ENCODE data around the gene TMPRSS9.
"Not testable (repeated sequence)": the region's sequence is repeated elsewhere in the genome, so short reads cannot be mapped to it uniquely, and the experiment has no call there.

The TMPRSS9 gene

DNA sequence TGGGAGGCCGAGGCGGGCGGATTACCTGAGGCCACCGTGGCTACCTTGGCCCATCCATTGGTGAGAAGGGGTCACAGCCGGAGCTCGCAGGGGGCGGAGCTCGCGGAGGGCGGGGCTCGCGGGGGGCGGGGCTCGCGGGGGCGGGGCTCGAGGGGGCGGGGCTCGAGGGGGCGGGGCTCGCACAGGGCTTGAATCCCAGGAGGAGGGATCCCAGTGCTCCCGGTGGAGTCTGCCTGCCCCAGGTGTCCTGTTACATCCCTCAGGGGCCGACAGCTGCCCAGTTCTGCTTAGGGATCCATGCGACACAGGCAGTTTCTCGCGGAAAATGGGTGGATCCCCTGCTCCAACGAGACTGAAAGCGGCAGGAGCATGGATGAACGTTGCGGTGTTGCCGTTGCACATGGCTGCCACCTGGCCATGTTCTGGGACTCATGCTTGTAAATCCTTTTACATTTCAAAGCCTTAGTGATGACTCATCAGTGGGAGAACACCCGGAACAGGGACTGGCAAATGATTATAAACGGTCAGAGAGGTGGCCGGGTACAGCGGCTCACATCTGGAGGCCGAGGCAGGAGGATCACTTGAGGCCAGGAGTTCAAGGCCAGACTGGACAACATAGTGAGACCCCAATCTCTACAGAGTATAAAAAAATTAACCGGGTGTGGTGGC is 25.1 kb downstream of the TMPRSS9 start:
- in situ Hi-C loops (cut with HindIII; ENCODE audit: low sequenced_read_pairs), result no loop called here

DNA sequence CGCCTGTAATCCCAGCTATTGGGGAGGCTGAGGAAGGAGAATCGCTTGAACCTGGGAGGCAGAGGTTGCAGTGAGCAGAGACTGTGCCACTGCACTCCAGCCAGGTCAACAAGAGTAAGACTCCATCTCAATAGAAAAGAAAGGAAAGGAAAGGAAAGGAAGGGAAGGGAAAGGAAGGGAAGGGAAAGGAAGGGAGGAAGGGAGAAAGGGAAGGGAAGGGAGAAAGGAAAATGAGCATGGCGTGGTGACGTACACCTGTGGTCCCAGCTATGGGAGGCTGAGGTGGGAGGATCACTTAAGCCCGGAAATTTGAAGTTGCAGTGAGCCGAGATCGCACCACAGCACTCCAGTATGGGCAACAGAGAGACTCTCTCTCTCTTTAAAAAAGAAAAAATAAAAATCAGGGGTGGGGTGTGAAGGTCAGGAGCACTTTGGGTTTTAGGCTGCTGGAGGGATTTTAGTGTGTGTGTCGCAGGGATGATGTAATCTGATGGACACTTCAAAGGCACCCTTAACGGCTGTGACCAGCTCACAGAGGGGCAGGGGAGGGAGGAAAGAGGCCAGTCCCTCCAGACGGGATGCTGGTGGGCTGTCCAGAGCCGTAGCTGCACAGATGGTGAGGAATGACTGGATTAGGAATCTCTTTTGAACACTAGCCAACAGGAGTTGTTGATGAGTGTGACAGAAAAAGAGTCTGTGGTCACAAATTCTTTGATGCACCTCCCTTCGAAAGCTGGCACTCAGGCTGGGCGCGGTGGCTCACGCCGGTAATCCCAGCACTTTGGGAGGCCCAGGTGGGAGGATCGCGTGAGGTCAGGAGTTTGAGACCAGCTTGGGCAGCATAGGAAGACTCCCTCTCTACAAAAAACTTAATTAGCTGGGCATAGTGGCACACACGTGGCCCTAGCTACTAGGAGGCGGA is 27.6 kb downstream of the TMPRSS9 start:
- in situ Hi-C loops (cut with HindIII; ENCODE audit: low sequenced_read_pairs), result no loop called here

DNA sequence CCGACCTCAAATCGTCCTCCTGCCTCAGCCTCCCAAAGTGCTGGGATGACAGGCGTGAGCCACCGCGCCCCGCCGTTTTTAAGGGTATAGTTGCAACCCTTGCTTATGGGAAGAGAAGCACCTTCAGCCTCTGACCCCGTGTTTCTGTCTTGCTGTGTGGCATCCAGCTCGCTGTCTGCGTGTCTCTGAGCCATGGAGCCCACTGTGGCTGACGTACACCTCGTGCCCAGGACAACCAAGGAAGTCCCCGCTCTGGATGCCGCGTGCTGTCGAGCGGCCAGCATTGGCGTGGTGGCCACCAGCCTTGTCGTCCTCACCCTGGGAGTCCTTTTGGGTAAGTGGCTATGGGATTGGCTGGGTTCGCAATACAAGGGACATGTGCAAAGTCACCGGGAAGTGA is 29.5 kb downstream of the TMPRSS9 start:
- in situ Hi-C loops (cut with HindIII; ENCODE audit: low sequenced_read_pairs), result no loop called here

DNA sequence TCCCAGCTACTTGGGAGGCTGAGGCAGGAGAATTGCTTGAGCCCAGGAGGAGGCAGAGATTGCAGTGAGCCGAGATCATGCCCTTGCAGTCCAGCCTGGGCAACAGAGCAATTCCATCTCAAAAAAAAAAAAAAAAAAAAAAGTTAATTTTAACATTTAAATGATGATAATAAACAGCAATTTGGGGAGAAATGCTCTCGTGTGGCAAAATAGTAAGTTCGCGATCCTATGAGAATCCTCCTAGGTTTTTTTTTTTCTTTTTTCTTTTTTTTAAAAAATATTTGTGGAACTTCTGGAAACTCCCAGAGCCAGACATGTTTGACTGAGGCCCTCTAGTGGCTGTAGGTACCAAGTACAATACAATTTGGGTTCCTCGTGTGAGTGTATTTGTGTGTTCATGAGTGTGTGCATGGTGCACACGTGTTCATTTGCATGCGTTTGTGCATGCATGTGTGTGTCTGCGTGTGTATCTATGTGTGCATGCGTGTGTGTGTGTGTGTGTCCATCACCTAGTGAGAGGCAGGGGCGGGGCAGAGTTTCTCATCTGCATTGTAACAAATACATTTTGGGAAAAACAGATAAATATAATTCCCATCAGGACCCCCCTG is 31.2 kb downstream of the TMPRSS9 start:
- in situ Hi-C loops (cut with HindIII; ENCODE audit: low sequenced_read_pairs), result no loop called here

DNA sequence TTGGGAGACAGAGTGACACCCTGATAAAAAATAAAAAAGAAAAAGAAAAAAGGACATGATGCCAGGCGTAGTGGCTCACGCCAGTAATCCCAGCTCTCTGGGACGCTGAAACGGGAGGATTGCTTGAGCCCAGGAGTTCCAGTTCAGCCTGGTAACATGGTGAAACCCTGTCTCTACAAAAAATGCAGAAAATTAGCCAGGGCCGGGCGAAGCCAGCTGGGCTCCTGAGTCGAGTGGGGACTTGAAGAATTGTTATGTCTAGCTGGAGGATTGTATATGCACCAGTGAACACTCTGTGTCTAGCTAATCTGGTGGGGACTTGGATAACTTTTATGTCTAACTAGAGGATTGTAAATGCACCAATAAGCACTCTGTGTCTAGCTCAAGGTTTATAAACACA is 32.3 kb downstream of the TMPRSS9 start:
- in situ Hi-C loops (cut with HindIII; ENCODE audit: low sequenced_read_pairs), result no loop called here

DNA sequence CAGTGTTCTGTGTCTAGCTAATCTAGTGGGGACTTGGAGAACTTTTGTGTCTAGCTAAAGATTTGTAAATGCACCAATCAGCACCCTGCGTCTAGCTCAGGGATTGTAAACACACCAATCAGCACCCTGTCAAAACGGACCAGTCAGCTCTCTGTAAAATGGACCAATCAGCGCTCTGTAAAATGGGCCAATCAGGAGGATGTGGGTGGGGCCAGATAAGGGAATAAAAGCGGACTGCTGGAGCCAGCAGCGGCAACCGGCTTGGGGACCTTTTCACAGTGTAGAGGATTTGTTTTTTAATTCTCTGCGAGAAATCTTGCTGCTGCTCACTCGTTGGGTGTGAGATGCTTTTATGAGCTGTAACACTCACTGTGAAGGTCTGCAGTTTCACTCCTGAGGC is 32.8 kb downstream of the TMPRSS9 start:
- in situ Hi-C loops (cut with HindIII; ENCODE audit: low sequenced_read_pairs), result not testable (repeated sequence)

DNA sequence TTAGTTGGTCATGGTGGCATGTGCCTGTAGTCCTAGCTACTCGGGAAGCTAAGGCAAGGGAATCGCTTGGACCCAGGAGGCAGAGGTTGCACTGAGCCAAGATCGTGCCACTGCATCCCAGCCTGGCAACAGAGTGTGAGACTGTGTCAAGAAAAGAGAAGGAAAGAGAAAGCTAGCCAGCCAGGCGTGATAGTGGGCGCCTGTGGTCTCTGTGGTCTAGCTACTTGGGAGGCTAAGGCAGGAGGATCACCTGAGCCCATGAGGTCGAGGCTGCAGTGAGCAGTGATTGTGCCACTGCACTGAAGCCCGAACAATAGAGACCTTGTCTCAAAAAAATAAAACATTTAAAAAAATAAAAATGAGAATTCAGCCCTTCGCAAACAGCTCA is 34.0 kb downstream of the TMPRSS9 start:
- in situ Hi-C loops (cut with HindIII; ENCODE audit: low sequenced_read_pairs), result no loop called here

DNA sequence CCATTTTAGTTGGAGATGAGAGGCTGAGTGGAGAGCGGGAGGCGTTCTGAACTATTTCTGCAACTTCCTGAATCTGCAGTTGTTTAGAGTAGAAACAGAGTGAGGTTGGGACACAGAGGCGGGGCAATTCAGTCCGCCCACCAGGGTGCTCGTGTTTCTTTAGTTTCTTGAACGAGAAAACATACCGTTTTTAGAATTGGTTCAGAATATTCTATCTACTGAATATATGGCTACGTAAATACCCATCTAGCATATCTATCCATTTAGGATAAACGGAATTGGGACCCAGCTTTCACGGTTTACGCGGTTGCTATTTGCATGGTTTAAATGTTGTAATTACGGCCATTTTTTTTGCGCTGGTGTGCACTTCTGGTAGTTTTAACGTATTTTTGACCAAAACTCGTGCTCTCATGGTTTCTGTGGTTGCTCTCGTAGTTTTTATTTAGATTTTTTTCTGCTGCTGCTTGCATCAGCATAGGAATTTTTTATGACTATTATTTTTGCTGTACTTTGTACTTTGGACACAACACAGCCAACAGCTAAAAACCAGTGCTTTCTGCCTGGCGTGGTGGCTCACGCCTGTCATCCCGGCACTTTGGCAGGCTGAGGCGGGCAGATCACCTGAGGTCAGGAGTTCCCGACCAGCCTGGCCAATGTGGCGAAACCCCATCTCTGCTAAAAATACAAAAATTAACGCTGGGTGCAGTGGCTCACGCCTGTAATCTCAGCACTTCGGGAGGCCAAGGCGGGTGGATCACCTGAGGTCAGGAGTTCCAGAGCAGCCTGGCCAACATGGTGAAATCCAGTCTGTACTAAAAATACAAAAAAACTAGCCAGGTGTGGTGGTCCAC is 34.6 kb downstream of the TMPRSS9 start:
- in situ Hi-C loops (cut with HindIII; ENCODE audit: low sequenced_read_pairs), result no loop called here

DNA sequence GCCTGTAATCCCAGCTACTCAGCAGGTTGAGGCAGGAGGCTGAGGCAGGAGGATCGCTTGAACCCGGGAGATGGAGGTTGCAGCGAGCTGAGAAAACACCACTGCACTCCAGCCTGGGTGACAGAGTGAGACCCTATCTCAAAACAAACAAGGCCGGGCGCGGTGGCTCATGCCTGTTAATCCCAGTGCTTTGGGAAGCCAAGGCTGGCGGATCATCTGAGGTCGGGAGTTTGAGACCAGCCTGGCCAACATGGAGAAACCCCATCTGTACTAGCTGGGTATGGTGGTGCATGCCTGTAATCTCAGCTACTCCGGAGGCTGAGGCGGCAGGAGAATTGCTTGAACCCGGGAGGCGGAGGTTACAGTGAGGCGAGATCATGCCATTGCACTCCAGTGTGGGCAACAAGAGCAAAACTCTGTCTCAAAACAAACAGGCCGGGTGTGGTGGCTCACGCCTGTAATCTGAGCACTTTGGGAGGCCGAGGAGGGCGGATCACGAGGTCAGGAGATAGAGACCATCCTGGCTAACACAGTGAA is 35.3 kb downstream of the TMPRSS9 start:
- in situ Hi-C loops (cut with HindIII; ENCODE audit: low sequenced_read_pairs), result not testable (repeated sequence)

DNA sequence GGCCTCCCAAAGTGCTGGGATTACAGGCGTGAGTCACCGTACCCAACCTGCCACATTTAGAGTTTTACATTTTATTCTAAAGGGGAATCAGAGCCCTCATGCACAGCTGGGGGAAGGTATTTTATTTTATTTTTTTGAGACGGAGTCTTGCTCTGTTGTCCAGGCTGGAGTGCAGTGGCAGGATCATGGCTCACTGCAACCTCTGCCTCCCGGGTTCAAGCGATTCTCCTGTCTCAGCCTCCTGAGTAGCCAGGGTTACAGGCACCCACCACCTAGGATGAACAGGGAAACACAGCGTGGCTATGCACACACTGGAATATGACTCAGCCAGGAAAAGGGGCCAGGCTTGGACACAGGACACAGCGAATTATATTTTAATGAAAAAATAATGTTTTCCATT is 37.1 kb downstream of the TMPRSS9 start:
- in situ Hi-C loops (cut with HindIII; ENCODE audit: low sequenced_read_pairs), result not testable (repeated sequence)

DNA sequence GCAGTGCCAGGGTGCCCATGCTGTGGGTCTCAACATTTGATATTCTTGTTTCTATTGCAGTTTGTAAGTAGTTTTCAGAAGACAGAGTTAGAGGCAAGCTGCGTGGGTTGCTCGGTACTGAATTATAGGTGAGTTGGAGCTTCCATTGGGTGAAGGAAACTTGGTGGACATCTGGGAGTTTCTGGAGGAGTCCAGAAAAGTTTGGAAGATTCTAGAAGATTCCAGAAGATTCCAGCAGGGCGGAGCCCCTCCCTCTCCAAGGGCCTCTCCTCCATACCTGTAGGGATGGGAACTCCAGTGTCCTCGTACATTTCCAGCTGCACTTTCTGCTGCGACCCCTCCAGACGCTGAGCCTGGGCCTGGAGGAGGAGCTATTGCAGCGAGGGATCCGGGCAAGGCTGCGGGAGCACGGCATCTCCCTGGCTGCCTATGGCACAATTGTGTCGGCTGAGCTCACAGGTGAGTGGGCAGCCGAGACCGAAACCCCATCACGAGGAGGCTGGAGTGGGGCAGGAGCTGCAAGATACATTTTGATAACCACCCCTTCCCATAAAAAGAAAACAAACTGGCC is 38.8 kb downstream of the TMPRSS9 start:
- in situ Hi-C loops (cut with HindIII; ENCODE audit: low sequenced_read_pairs), result no loop called here

DNA sequence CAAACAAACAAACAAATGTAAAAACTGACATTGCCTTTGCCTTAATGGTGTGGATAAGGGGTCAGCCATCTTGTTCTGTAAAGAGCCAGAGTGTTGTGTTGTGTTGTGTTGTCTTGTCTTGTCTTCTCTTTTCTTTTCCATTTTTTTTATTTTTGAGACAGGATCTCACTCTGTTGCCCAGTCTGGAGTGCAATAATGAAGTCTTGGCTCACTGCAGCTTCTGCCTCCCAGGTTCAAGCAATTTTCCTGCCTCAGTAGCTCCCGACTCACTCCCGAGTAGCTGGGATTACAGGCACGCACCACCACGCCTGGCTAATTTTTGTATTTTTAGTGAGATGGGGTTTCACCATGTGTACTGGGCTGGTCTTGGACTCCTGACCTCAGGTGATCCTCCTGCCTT is 39.5 kb downstream of the TMPRSS9 start:
- in situ Hi-C loops (cut with HindIII; ENCODE audit: low sequenced_read_pairs), result no loop called here

DNA sequence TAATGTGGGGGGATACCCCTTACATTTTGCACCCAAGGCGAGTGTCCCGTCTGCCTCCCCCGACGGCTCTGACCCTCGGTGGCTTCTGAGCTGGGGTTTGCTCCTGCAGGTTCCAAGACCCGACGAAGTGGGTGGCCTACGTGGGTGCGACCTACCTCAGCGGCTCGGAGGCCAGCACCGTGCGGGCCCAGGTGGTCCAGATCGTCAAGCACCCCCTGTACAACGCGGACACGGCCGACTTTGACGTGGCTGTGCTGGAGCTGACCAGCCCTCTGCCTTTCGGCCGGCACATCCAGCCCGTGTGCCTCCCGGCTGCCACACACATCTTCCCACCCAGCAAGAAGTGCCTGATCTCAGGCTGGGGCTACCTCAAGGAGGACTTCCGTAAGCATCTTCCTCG is 48.2 kb downstream of the TMPRSS9 start:
- in situ Hi-C loops (cut with HindIII; ENCODE audit: low sequenced_read_pairs), result no loop called here

DNA sequence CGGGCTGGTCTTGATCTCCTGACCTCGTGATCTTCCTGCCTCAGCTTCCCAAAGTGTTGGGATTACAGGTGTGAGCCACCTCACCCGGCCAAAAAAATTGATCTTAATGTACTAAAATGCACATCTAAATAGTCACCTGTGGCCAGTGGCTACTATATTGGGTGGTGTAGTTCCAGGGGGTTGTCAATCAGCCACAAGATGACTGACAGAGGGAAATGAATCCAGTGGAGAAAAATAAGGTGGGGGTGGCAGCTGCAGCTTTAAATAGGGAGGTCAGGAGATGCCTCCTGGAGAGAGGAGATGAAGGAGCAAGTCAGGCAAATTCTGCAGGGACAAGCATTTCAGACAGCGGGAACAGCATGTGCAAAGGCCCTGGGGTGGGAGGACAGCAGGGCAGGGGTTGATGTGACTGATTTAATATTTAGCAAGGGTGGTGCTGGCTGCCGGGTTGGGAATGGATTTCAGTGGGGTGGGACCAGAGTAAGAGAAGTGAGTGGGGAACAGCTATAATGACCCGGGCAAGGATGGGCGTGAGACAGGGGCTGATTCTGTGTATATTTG is 49.4 kb downstream of the TMPRSS9 start:
- in situ Hi-C loops (cut with HindIII; ENCODE audit: low sequenced_read_pairs), result no loop called here

DNA sequence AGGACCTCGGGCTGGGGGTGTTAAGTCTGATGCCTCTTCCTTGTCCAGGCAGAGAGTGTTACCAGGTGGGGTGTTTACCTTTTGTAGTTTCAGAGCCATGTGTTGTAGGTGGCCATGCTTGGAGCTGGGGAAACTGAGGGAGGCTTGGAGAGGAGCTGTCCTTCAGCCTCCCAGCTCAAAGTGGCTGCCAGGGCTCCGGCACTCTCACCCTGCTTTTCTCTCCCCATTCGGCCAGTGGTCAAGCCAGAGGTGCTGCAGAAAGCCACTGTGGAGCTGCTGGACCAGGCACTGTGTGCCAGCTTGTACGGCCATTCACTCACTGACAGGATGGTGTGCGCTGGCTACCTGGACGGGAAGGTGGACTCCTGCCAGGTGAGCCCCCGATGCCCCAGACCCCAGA is 50.0 kb downstream of the TMPRSS9 start:
- in situ Hi-C loops (cut with HindIII; ENCODE audit: low sequenced_read_pairs), result loop anchor here (5.0 kb wide), 1 partner anchor 83 kb away; the partner anchor contains the start of genes LSM7 and SPPL2B

DNA sequence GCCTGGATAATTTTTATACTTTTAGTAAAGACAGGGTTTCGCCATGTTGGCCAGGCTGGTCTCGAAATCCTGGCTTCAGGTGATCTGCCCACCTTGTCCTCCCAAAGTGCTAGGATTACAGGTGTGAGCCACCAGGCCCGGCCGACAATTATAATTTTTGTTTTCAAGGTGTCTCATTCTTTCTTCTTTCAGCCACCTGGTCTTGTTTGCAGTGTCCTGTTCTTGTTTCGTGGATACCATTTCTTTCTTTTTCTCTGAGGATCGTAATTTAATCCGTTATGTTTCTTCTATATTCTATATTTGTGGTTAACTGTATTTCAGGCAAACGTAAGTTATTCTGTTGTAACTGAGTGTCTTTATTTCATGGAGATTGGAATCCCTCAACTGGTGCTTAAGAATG is 51.6 kb downstream of the TMPRSS9 start:
- in situ Hi-C loops (cut with HindIII; ENCODE audit: low sequenced_read_pairs), result loop anchor here (5.0 kb wide), 1 partner anchor 84 kb away; the partner anchor contains the start of genes LSM7 and SPPL2B

DNA sequence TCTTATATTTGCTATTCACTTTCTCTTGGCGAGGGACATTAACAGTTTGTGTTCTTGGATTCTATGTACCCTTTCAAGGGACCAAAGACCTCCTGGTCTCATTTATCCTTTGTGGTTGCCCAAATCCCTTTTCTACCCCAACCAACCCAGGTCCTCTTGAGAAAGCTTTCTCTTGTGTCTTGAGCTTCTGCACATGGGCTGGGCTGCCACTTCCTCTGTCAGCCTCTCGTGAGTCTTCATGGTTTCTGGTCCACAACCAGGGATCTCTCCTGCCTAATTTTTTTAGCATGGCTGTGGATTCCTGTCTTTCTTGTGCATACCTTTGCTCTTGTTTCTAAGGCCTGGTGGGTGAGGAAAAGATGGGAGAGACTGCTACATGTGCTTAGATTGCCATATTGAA is 52.4 kb downstream of the TMPRSS9 start:
- in situ Hi-C loops (cut with HindIII; ENCODE audit: low sequenced_read_pairs), result loop anchor here (5.0 kb wide), 1 partner anchor 85 kb away; the partner anchor contains the start of genes LSM7 and SPPL2B

DNA sequence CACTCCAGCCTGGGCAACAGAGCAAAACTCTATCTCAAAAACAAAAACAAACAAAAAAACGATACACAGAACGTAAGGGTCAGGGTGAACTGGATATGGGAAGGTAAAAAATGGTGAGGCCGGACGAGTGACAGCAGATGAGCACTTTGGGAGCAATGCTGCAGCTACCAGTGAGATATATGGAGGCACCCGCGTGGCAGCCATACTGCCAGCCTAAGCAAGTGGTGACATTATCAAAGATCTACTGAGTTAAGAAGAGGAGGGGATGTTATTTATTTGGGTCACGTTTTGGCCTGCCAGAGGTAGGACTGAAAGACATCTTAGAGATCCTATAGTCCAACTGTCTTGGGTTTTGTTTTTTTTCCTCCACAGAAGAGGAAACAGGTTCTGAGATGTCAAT is 53.1 kb downstream of the TMPRSS9 start:
- in situ Hi-C loops (cut with HindIII; ENCODE audit: low sequenced_read_pairs), result loop anchor here (5.0 kb wide), 1 partner anchor 86 kb away; the partner anchor contains the start of genes LSM7 and SPPL2B

DNA sequence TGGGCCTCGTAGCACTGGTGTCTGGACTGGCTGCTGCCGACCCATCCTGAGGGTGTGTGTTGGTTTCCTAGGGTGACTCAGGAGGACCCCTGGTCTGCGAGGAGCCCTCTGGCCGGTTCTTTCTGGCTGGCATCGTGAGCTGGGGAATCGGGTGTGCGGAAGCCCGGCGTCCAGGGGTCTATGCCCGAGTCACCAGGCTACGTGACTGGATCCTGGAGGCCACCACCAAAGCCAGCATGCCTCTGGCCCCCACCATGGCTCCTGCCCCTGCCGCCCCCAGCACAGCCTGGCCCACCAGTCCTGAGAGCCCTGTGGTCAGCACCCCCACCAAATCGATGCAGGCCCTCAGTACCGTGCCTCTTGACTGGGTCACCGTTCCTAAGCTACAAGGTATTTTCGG is 53.6 kb downstream of the TMPRSS9 start:
- in situ Hi-C loops (cut with HindIII; ENCODE audit: low sequenced_read_pairs), result loop anchor here (5.0 kb wide), 1 partner anchor 86 kb away; the partner anchor contains the start of genes LSM7 and SPPL2B
